HG03432 (cell line): ENCODE data around the gene TRMT112.
A peak's percentile ranks its signal among the peaks of the same experiment; 100 is the strongest.

Source experiments
- ATAC-seq: cut with Tn5 transposase; IDR thresholded peaks from one replicate; pipeline ENCODE4 v1.9.1; 2021; ENCODE audit warnings: mild to moderate bottlenecking, moderate library complexity; ENCODE audit not compliant: unreplicated experiment

Gene TRMT112

DNA sequence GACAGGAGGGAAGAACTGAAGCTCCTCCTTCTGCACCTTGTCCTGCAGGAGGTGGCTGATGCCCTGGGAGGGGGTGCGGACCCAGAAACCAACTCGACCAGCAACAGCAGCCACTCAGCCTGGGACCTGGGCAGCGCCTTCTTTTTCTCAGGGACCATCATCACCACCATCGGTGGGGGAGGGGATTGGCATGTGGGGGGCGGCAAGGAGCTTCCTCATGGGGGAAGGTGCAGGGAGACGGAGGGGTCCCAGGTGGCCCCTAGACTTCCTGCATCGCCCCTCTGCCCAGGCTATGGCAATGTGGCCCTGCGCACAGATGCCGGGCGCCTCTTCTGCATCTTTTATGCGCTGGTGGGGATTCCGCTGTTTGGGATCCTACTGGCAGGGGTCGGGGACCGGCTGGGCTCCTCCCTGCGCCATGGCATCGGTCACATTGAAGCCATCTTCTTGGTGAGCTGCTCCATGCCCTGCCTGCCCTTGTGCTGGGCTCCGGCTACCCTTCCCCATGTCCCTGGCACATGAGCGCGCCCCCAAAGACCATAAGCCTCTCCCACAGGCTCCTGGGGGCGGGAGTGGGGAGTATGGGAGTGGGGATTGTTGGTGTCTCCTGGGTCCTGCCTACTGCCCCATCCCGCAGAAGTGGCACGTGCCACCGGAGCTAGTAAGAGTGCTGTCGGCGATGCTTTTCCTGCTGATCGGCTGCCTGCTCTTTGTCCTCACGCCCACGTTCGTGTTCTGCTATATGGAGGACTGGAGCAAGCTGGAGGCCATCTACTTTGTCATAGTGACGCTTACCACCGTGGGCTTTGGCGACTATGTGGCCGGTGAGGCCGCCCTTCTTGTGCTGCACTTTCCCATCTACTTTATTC is 20.3 kb downstream of the TRMT112 start:
- no peak for ATAC-seq

DNA sequence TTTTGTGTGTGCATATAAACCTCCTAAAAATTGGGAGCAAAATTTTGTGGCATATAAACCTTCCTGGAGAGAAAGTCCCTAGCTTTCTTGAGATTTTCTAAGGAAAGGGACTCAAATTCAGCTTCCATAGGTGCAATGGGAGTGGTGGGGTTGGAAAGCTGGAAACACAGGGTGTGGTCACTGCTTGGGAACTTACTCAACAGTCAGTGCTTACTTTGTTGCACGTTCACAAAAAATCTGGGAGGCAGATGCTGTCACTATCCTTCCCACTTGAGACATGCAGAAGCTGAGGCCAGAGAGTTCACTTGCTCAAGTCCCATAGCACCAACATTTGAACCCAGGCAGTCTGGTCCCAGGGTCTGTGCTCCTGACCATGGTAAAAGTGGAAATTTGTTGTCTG is 21.1 kb downstream of the TRMT112 start:
- no peak for ATAC-seq

DNA sequence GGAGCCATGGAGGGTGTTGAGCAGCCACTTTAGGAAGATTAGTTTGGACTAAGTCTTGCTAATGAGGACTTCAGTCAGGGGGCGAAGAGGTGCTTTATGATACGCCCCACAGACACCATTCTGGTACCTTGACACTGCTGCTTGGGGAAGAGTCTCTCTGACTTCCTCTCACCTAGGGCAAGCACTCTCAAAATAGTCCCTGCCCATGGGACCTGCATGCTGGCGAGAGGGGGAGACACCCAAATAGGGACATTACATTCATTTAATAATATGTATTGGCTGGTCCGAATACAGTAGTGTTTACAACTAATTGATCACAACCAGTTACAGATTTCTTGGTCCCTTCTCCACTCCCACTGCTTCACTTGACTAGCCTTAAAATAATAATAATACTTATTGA is 21.6 kb downstream of the TRMT112 start:
- ATAC-seq = no peak

DNA sequence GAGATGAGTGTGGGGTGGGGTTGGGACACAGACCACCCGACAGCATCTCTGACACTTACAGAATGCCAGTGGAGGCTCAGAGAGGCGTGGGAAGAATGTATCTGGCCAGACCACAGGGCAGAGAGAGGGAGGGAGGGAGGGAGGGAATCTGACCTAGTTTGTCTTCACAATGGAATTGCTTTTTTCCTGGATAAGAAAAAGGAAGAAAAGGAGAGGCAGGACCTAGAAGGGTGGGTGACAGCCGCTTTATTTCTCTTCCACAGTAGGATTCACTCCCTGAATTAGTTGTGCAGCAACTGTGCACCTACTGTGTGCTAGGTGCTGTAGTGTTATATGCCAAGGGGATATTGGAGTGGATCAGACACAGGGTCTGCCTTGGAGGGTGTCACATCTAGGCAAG is 22.6 kb downstream of the TRMT112 start:
- no peak for ATAC-seq

DNA sequence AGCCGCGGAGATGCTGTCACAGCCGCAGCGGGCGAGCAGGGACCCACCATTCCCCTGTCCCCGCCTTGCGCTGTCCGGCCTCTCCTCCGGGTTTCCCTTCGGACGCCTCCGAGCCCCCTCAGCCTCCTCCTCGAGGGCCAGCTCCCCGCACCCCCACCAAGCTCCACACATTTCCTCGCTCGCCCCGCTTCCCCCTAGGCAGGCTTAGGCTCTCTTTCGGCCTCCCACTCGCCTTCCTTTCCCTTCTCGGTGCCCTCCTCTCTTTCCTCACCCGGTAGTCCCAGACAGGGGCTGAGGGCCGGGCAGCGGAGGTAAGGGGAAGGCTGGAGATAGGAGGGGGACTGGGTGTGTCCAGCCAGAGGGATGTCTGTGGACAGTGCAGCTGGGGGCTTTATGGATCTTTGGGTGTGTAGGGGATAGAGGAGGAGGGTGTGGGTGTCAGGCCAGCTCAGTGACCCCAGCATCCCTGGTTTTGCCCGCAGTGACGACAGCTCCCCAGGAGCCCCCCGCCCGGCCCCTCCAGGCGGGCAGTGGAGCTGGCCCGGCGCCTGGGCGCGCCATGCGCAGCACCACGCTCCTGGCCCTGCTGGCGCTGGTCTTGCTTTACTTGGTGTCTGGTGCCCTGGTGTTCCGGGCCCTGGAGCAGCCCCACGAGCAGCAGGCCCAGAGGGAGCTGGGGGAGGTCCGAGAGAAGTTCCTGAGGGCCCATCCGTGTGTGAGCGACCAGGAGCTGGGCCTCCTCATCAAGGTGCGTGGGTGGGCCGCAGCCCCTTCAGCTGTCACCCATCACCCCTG is 24.7 kb downstream of the TRMT112 start:
- ATAC-seq = no peak

DNA sequence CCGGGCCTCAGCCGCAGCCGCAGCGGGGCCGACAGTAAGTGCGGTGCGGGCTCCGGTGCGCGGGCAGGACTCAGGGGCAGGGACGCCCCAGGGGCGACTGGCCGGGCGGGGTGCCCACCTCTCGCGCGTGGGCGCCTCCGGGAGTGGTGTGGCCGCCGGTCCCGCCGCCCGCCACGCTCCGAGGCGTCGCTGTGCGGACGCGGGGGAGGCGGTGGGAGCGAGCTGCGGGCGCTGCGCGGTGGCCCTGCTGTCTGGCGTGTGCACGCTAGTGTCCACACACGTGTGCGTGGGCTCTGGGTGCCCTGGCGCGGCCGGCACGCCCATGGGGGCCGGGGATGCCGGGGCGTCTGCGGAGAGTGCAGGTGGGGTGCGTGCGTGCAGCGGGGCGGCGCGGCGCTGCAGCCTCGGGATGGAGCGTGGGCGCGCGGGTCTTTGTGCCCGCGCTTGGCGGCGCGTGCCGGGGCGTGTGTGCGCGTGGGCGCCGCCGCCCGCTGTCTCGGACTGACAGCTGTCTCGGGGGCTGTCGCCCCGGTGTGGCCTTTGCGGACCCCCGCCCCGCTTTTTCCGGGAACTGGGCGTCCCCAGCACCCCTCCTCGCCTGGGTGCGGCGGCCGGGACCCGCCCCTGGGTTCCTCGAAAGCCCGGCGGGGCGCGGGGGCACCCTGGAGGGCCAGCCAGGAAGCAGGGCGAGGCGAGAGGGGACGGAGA is 25.5 kb downstream of the TRMT112 start:
- no peak for ATAC-seq

DNA sequence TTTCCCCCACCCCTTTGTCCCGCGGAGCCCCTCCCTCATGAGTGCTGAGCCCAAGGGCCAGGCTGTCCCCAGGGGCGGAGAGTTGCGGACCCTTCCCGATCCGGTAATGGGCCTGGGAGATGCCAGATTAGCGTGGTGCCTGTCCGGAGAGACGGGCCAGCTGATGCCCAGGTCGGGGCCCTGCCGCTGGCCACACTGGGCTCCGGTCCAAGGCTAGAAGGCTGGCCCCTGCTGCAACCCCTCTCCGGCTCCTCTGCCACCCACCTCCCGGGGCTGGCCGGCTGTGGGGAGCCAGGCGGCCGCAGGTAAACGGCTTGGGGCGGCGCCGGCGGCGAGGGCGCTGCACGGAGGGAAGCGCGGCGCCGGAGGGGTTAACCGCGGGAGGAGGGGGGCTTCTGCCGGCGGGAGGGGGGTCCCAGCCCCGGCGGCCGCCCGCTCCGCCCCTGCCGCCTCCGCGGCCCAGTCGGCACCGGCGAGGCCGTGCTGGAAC is 26.1 kb downstream of the TRMT112 start, which contains the start of gene KCNK4:
Gene KCNK4, plus strand, starts transcription at position 41 of the 490 bp plus-strand sequence. CDS start 1,717 bp downstream, outside the sequence.
- ATAC-seq = no peak

DNA sequence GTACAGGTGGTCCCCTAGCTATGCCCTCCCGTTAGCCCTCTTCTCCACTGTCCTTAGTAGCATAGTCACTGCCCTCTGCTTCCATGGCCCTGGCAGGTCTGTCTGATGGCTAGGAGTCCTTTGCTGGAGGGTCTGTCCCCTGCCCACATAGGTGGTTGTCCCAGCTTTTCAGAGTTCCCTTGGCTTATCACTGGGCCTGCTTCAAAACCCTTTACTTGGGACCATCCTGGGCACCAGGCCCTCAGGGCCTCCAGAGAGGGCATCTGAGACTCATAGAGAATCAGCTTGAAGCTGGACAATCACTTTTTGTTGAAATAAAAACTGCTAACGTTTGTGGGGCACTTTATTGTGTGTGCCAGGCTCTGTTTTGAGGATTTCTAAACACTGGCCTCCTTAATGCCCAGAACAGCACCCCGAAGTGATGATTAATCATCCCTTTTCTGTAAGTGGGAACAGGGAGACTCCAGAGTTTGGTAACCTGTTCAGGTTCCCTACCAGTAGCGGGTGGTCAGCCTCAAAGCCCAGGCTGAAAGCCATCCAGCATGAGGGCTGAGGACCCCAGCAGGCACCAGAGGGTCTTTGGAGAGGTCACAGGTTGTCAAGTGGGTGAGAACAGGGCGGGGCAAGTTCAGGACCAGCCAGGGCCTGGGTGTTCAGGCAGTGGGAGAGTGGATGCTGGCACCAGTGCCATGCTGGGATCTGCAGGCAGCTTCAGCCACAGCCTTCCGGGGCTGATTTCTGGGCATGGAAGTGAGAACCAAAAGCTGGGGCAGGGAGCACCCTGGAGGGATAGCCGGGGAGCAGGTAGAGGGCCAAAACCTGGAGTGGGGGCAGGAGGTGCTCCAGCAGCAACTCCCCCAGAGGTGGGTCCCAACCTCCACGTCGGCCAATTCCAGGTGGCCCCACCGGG is 26.8 kb downstream of the TRMT112 start:
- ATAC-seq = no peak

DNA sequence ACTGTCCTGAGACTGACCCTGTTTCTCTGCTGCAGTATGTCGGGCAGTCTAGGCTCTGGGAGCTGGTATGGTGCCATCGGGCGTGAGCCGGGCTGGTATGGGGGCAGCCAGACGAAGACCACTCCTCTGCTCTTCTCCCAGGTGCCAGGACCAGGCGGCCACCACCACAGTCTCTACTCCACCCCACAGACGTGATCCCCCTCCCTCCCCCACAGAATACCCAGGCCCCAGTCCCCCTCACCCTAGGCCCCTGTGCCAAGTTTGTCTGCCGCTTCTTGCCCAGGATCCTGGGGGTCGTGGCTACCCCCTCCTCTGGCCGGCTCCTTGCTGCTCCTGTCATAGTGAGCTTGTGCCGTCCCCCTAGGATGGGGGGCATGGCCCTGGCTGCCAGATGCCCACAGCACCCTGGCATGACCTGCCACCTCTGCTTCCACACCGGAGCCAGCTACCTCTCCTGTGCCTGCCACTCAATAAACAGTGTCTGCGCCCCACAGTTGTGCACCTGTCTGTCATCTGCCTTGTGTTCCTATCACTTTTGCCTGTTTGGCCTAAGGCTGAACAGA is 28.3 kb downstream of the TRMT112 start:
- no peak for ATAC-seq

DNA sequence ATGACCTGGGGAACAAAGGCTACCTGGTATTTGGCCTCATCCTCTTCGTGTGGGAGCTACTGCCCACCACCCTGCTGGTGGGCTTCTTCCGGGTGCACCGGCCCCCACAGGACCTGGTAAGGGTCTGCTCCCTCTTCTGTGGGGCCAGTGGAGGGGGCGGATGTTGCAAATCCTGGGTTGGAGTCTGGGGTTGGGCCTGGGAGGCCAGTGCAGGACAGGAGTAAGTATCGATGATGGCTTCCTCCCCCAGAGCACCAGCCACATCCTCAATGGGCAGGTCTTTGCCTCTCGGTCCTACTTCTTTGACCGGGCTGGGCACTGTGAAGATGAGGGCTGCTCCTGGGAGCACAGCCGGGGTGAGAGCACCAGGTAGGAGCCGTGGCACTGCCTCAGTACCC is 29.0 kb downstream of the TRMT112 start:
- no peak for ATAC-seq

DNA sequence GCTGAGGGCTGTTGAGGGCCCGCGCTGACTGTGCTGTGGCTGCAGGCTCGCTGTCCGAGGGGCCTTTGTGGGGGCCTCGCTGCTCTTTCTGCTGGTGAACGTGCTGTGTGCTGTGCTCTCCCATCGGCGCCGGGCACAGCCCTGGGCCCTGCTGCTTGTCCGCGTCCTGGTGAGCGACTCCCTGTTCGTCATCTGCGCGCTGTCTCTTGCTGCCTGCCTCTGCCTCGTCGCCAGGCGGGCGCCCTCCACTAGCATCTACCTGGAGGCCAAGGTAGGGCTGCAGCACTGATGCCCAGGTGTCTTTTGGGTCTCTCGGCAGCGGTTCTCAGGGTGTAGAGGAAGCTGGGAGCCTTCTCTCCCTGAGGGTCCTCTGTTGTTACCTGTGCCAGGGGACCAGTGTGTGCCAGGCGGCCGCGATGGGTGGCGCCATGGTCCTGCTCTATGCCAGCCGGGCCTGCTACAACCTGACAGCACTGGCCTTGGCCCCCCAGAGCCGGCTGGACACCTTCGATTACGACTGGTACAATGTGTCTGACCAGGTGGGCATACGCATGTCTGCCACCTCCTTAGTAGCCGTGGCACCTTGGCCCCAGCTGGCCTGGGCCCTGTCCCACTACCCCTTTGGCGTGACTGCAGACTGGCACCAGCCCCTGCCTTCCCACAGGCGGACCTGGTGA is 29.5 kb downstream of the TRMT112 start:
- ATAC-seq = no peak

DNA sequence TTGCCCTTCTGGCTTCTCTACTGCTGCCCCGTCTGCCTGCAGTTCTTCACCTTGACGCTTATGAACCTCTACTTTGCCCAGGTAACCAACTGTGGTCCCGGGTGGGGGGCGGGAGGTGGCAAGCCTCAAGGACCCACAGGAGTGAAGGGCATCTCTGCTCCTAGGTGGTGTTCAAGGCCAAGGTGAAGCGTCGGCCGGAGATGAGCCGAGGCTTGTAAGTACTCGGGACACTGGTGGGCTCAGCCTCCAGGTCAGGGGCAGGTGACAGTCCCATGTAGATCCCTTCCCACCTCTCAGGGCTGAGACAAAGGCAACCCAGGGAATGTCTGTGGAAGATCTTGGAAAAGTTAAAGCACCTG is 30.6 kb downstream of the TRMT112 start:
- ATAC-seq = no peak

DNA sequence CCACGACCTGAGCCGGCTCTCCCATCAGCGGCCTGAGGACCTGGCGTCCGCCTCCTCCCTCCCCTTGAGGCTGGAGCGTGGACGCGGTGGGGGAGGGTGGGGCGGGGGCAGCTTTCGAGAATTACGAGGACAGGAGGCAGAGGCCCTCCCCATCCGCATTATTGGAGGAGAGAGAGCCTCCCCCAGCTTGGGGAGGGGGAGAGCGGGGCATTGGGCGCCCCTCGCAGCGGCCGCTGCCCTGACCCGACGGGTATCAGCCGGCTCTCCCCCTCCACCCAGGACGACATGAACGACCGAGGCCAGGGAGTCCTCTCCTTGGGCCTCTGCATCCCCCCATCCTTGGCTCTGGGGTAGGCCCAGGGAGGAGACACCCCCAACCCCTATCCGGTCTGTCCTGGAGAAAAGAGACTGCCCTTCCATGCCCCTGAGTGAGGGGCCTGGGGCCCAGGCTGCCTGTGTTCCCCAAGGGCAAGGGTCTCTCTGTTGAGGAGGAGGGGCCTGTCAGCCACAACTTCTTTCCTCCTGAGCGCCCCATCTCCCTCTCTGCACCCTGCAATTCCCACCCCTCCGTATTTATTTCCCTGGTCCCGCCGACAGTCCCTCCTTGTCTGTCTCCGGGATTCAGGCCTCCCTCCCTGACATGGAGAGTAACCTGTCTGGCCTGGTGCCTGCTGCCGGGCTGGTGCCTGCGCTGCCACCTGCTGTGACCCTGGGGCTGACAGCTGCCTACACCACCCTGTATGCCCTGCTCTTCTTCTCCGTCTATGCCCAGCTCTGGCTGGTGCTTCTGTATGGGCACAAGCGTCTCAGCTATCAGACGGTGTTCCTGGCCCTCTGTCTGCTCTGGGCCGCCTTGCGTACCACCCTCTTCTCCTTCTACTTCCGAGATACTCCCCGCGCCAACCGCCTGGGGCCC is 31.2 kb downstream of the TRMT112 start:
- ATAC-seq = no peak

DNA sequence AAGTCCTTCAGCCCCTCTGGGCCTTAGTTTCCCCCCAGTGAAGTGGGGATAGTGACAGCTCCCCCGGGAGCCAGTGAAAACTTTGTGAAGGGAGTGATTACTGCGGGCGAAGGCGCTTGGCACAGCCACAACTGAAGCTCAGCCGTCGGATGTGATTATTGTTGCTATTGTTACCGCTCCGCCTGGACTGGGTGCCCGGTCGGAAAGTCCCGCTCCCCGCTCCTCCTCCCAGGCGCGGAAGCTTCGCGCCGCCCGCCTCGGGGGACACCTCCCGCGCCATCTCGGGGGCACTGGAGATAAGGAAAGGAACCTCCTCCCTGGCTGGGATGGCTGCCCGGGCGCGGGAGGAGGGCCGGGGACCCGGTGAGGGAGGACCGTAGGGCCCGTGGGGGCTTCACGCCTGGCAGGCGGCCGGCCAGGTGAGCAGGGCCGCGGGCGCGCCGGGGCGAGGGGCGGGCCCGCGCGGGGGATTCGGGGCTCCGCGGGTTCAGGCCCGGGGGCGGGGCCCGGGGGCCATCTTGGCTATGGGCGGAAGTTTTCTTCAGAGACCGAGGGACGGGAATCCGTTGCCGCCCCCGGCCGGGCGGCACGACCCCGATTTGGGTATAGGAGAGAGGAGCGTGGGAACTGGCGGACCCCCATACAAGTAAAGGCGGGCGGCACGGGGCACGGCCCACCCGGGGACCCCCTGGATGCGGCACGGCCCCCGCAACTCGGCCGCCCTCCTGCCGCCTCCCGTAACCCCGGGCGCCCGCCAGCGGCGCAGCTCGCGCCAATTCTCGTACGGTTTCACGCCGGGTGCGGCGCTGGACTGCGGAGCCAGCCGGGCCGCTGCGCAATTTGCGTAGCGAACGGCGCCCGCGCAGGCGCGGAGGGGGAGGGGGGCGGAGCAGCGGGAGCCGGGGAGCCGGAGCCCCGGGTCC is 32.1 kb downstream of the TRMT112 start, which contains the start of gene GPR137:
Gene GPR137, plus strand, starts transcription at position 887 of the 923 bp plus-strand sequence. CDS start 677 bp downstream, outside the sequence.
- peak; percentile 69 for ATAC-seq

DNA sequence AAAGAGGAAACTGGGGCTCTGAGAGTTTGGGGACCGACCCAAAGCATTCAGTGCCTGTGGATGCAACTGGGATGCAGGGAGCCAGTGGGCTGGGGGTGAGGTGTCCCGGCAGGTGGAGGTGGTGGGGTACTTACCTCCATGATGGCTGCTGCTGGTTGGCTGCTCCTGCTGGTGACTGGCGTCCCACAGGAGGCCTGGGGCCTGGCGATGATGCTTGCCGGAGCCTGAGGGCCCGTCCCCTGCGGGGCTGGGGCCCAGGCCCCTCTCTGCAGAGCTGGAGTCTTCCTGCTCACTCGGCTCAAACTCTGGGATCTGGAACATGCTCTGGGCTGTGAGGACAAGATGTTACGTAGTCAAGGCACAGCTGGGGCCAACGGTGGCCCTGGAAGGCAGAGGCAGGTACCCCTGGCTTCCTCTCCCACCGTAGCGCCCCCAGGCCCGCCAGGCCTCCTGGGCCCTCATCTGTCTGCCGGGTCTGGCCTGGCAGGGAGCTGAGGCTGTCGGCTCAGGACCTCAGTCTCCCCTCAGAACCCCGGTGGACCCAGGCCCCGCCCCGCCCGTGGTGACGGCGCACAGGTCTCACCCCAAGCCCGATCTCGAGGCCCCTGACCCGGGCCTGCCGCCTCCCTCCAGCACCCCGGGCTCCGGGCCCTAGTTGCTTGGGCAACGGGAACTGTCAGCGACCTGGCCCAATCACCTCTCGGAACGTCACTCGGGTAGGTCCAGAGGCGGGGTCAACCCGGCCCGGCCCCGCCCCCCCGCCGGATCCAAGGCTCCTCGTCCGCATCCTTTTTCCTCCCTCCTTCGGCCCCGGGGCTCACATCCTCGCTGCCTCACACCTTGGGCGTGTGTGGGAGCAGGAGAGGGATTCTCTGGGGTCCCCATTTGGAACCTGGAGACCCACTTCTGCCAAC is 33.1 kb downstream of the TRMT112 start, which contains the start of gene BAD:
Gene BAD, minus strand, starts transcription at position 618 of the 914 bp plus-strand sequence. Its CDS starts 297 bp downstream, at position 321.
- ATAC-seq = peak; percentile 75

DNA sequence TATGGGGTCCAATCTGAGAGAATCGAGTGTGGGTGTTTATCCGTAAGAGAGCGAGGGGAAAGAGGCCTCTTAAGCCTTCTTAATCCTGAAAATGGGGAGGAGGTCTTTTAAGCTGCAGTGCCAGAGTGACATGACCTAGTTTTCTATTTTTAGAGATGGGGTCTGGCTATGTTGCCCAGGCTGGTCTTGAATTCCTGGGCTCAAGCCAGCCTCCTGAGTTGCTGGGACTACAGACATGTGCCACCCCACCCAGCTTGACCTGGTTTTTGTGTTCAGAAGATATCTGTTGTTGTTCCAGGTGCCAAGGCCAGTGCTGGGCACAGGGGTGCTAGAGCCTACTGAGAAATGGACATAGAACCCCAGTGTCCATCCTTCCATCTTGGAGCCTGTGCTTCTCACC is 34.3 kb downstream of the TRMT112 start:
- no peak for ATAC-seq
